GM04503 (cell line): Measurements from ENCODE around the gene NDUFB10.

Experiments used
- DNase-seq: peaks from one replicate; pipeline ENCODE4 v3.0.0-alpha.2; 2012; ENCODE audit warnings: low read depth

Gene NDUFB10

GRCh38 chr16:1984347-1985225 is 25.2 kb downstream of the NDUFB10 start:
- no peak for DNase-seq

- no peak for DNase-seq
Measured at GRCh38 chr16:1985466-1986150, 26.3 kb downstream of the NDUFB10 start.

- DNase-seq = no peak
Measured at GRCh38 chr16:1987198-1987597, 27.9 kb downstream of the NDUFB10 start.

- no peak for DNase-seq
Measured at GRCh38 chr16:1989209-1990100, 30.1 kb downstream of the NDUFB10 start, which contains the start of gene SYNGR3. Gene SYNGR3, plus strand, starts transcription at chr16:1989970. Its CDS starts 133 bp downstream, at chr16:1990103.

GRCh38 chr16:1990101-1990350 is 30.7 kb downstream of the NDUFB10 start:
- no peak for DNase-seq

- DNase-seq = no peak
Measured at GRCh38 chr16:1990351-1991134, 31.2 kb downstream of the NDUFB10 start.

GRCh38 chr16:1991135-1991551 is 31.8 kb downstream of the NDUFB10 start:
- DNase-seq = no peak

- DNase-seq = no peak
Measured at GRCh38 chr16:1991588-1991947, 32.2 kb downstream of the NDUFB10 start.

- DNase-seq = no peak
Measured at GRCh38 chr16:1991948-1992703, 32.8 kb downstream of the NDUFB10 start.

- no peak for DNase-seq
Measured at GRCh38 chr16:1992704-1993317, 33.5 kb downstream of the NDUFB10 start.

GRCh38 chr16:1993731-1994131 is 34.4 kb downstream of the NDUFB10 start:
- DNase-seq = no peak

GRCh38 chr16:1997494-1998359 is 38.4 kb downstream of the NDUFB10 start:
- no peak for DNase-seq

- no peak for DNase-seq
Measured at GRCh38 chr16:1998360-1998835, 39.1 kb downstream of the NDUFB10 start.

GRCh38 chr16:1998852-1999801 is 39.8 kb downstream of the NDUFB10 start:
- DNase-seq = no peak

- no peak for DNase-seq
Measured at GRCh38 chr16:1999866-2000514, 40.7 kb downstream of the NDUFB10 start.

- no peak for DNase-seq
Measured at GRCh38 chr16:2001035-2001434, 41.7 kb downstream of the NDUFB10 start.

GRCh38 chr16:2001456-2002355 is 42.4 kb downstream of the NDUFB10 start:
- no peak for DNase-seq
